ENCODE results near the gene GNL1. TPM values are rescaled to one million over a fixed set of nuclear protein-coding genes. Genes with fewer than 3 reads are reported as not detected.

Gene GNL1
- total RNA-seq, 2 donors from 2014 or later: 42.2 to 49.3 TPM

DNA sequence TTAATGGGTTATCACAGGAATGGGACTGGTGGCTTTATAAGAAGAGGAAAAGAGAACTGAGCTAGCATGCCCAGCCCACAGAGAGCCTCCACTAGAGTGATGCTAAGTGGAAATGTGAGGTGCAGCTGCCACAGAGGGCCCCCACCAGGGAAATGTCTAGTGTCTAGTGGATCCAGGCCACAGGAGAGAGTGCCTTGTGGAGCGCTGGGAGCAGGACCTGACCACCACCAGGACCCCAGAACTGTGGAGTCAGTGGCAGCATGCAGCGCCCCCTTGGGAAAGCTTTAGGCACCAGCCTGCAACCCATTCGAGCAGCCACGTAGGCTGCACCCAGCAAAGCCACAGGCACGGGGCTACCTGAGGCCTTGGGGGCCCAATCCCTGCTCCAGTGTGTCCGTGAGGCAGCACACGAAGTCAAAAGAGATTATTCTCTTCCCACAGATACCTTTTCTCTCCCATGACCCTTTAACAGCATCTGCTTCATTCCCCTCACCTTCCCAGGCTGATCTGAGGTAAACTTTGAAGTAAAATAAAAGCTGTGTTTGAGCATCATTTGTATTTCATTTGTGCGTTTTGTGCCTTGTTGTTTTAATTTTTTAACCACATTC is 62.5 kb downstream of the GNL1 start:
- TF ChIP-seq, protein P1, sequence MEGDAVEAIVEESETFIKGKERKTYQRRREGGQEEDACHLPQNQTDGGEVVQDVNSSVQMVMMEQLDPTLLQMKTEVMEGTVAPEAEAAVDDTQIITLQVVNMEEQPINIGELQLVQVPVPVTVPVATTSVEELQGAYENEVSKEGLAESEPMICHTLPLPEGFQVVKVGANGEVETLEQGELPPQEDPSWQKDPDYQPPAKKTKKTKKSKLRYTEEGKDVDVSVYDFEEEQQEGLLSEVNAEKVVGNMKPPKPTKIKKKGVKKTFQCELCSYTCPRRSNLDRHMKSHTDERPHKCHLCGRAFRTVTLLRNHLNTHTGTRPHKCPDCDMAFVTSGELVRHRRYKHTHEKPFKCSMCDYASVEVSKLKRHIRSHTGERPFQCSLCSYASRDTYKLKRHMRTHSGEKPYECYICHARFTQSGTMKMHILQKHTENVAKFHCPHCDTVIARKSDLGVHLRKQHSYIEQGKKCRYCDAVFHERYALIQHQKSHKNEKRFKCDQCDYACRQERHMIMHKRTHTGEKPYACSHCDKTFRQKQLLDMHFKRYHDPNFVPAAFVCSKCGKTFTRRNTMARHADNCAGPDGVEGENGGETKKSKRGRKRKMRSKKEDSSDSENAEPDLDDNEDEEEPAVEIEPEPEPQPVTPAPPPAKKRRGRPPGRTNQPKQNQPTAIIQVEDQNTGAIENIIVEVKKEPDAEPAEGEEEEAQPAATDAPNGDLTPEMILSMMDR (IDR thresholded peaks at IDR 0.05): no peak
- no peak overlapping the region for H3K4me3 ChIP-seq
- intact Hi-C loops (cut with DNase I): no loop called here
- H3K36me3 ChIP-seq: peaks cover 33% of the 10 kb centered on the region
- peaks cover 4% of the 10 kb centered on the region for H3K4me1 ChIP-seq
- no peak overlapping the region for H3K27ac ChIP-seq
- no peaks in the 10 kb centered on the region for H3K9me3 ChIP-seq
- DNase-seq: no peak
- no peak overlapping the region for H3K9ac ChIP-seq (ENCODE audit: low read depth in 2 of 2, low read length in 2 of 2)
- H3K27me3 ChIP-seq: no peaks in the 10 kb centered on the region

DNA sequence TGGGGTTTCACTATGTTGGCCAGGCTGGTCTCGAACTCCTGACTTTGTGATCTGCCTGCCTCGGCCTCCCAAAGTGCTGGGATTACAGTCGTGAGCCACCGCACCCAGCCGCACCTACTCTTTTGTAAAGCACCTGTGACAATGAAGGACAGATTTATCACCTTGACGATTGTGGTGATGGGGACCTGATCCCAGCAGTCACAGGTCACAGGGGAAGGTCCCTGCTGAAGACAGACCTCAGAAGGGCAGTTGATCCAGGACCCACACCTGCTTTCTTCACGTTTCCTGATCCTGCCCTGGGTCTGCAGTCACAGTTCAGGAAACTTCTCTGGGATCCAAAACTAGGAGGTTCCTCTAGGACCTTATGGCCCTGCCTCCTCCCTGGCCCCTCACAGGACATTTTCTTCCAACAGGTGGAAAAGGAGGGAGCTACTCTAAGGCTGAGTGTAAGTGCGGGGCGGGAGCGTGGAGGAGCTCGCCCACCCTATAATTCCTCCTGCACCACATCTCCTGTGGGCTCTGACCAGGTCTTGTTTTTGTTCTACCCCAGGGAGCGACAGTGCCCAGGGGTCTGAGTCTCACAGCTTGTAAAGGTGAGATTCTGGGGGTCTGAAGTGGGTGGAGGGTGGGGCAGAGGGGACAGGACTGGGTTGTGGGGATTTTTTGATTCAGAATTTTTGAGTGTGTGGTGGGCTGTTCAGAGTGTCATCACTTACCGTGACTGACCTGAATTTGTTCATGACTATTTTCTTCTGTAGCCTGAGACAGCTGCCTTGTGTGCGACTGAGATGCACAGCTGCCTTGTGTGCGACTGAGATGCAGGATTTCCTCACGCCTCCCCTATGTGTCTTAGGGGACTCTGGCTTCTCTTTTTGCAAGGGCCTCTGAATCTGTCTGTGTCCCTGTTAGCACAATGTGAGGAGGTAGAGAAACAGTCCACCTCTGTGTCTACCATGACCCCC is 64.0 kb downstream of the GNL1 start:
- no peak for DNase-seq
- H3K27ac ChIP-seq: no peak overlapping the region
- H3K4me3 ChIP-seq: peak overlapping the region; percentile 98
- no peaks in the 10 kb centered on the region for H3K9me3 ChIP-seq
- peaks cover 33% of the 10 kb centered on the region for H3K36me3 ChIP-seq
- H3K4me1 ChIP-seq: peaks cover 4% of the 10 kb centered on the region
- no peaks in the 10 kb centered on the region for H3K27me3 ChIP-seq
- TF ChIP-seq, protein P1 (IDR thresholded peaks at IDR 0.05): no peak
- intact Hi-C loops (cut with DNase I): no loop called here
- peak overlapping the region; percentile 8 to 51 for H3K9ac ChIP-seq (ENCODE audit: low read depth in 2 of 2, low read length in 2 of 2)

Small RNAs within 50 kb of the gene (microRNA-seq; reads per million reads assigned to microRNA genes)
- 99.8 reads per million, percentile 53 among the genes with 10 or more reads in this experiment for gene MIR877

Other genes starting within 250 kb of the GNL1 start
- 10 to 100 TPM; 10.1 to 12.1 TPM for gene TRIM39, start 229.6 kb downstream of the GNL1 start, total RNA-seq
- 10 to 100 TPM; 41.7 to 60.3 TPM for gene RPP21, start 211.3 kb downstream of the GNL1 start, total RNA-seq
- 100 to 1,000 TPM; 208 to 471 TPM for gene HLA-E, start 67.0 kb downstream of the GNL1 start, total RNA-seq
- gene PRR3, start 806 bp upstream of the GNL1 start, total RNA-seq: 1 to 10 TPM; 3.9 to 7.2 TPM
- gene ABCF1, start 15.0 kb upstream of the GNL1 start, total RNA-seq: 10 to 100 TPM; 43.6 to 61.3 TPM
- 10 to 100 TPM; 46.9 to 78.2 TPM for gene PPP1R10, start 60.8 kb upstream of the GNL1 start, total RNA-seq
- gene MRPS18B, start 61.4 kb upstream of the GNL1 start, total RNA-seq: 10 to 100 TPM; 63.6 to 70.3 TPM
- 10 to 100 TPM; 11.5 to 15.9 TPM for gene ATAT1, start 70.4 kb upstream of the GNL1 start, total RNA-seq
- gene C6orf136, start 90.6 kb upstream of the GNL1 start, total RNA-seq: 10 to 100 TPM; 71.3 to 83.3 TPM
- 10 to 100 TPM; 25.9 to 35.1 TPM for gene DHX16, start 116.5 kb upstream of the GNL1 start, total RNA-seq
- gene PPP1R18, start 130.2 kb upstream of the GNL1 start, total RNA-seq: 10 to 100 TPM in 1 of 2 donors, 1 to 10 TPM in 1; 8.3 to 22.8 TPM
- 10 to 100 TPM in 1 of 2 donors, 1 to 10 TPM in 1; 7.4 to 19.2 TPM for gene NRM, start 134.5 kb upstream of the GNL1 start, total RNA-seq
- gene MDC1, start 160.8 kb upstream of the GNL1 start, total RNA-seq: 10 to 100 TPM; 14.0 to 59.0 TPM
- 100 to 1,000 TPM; 213 to 605 TPM for gene TUBB, start 163.9 kb upstream of the GNL1 start, total RNA-seq
- 100 to 1,000 TPM; 130 to 158 TPM for gene FLOT1, start 186.2 kb upstream of the GNL1 start, total RNA-seq
- 10 to 100 TPM; 47.2 to 92.8 TPM for gene IER3, start 188.1 kb upstream of the GNL1 start, total RNA-seq